ENCODE data around the gene TTYH2.

Gene TTYH2

GRCh38 chr17:74305865-74306654 lies 92.7 kb downstream of the TTYH2 start:
- H4K8ac ChIP-seq (ENCODE audit: low read length), result no peak overlapping the region
- no peak overlapping the region for H2AFZ ChIP-seq (ENCODE audit: low read depth, low read length)
- H3K14ac ChIP-seq (ENCODE audit: low read length in 2 of 2), result no peak overlapping the region
- no peak overlapping the region for H3K4me3 ChIP-seq (ENCODE audit: insufficient read depth in 1 of 2, low read depth in 1 of 2, low read length in 2 of 2)
- no peaks in the 10 kb centered on the region for H3K9me3 ChIP-seq (ENCODE audit: control insufficient read depth, low read length)
- no peak overlapping the region for H3K18ac ChIP-seq (ENCODE audit: low read depth in 1 of 2, low read length in 2 of 2)
- H3K36me3 ChIP-seq (ENCODE audit: control insufficient read depth in 1 of 2, insufficient read depth in 2 of 2, low read depth in 1 of 2, low read length in 2 of 2), result no peaks in the 10 kb centered on the region
- H2AK5ac ChIP-seq (ENCODE audit: low read length, severe bottlenecking), result no peak overlapping the region
- no peak overlapping the region for H3K4ac ChIP-seq (ENCODE audit: low read depth in 1 of 2, low read length in 2 of 2)
- no peak overlapping the region for H2BK15ac ChIP-seq (ENCODE audit: low read depth, poor library complexity, severe bottlenecking)
- H4K91ac ChIP-seq (ENCODE audit: low read length), result no peak overlapping the region
- no peak overlapping the region for H2BK5ac ChIP-seq (ENCODE audit: low read depth, low read length, poor library complexity, severe bottlenecking)
- no peak overlapping the region for H2BK120ac ChIP-seq (ENCODE audit: low read depth, low read length)
- no peak for DNase-seq
- no peak overlapping the region for H3K23ac ChIP-seq (ENCODE audit: low read length in 2 of 2)
- WGBS, result 78% methylated on average over 10 of the region's 10 CpGs
- H3K27ac ChIP-seq (ENCODE audit: low read length, poor library complexity, severe bottlenecking), result no peak overlapping the region
- peaks cover 4 to 34% of the 10 kb centered on the region in 2 experiments for H3K27me3 ChIP-seq (ENCODE audit: control insufficient read depth in 1 of 2, insufficient read depth in 1 of 2, low read length in 2 of 2)
- H3K9ac ChIP-seq (ENCODE audit: low read length), result no peak overlapping the region
- no peaks in the 10 kb centered on the region for H3K4me1 ChIP-seq (ENCODE audit: control insufficient read depth, insufficient read depth, low read depth, low read length)
- no peak overlapping the region for H3K4me2 ChIP-seq (ENCODE audit: low read length, poor library complexity, severe bottlenecking)
- no peaks in the 10 kb centered on the region for H3K79me1 ChIP-seq (replicated peaks; ENCODE audit: low read length, poor library complexity, severe bottlenecking)
- H2BK12ac ChIP-seq (ENCODE audit: low read length in 2 of 2), result no peak overlapping the region

DNA sequence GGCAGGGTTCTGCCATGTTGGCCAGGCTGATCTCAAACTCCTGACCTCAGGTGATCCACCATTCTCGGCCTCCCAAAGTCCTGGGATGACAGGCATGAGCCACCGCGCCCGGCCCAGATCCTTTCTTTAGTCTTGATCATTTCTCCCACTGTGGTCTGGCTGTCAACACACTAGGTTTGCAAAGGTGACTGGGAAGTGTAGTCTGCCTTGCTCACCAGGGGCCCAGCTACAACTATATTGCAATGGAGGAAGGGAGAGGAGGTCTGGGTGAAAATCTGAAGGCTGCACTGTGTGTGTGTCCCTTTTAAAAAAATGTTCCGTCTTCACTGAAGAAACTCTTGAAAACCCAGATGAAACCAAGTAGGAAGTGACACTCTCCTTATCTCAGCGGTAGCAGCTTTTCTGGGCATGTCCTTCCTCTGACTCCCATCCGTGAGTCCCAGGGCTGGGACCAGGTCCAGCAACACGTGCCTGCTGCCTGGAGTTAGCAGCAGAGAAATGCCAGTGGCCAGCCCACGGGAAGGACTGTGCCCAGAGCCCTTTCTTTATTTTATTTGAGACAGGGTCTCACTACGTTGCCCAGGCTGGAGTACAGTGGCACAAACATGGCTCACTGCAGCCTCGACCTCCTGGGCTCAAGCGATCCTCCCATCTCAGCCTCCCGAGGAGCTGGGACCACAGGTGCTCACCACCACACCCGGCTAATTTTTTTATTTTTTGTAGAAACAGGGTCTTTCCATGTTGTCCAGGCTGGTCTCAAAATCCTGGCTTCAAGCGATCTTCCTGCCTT lies 94.8 kb downstream of the TTYH2 start:
- H3K23ac ChIP-seq (ENCODE audit: low read length in 2 of 2), result no peak overlapping the region
- no peak overlapping the region for H3K18ac ChIP-seq (ENCODE audit: low read depth in 1 of 2, low read length in 2 of 2)
- H3K27ac ChIP-seq (ENCODE audit: low read length, poor library complexity, severe bottlenecking), result no peak overlapping the region
- H3K9ac ChIP-seq (ENCODE audit: low read length), result no peak overlapping the region
- no peak for DNase-seq
- no peak overlapping the region for H3K4me2 ChIP-seq (ENCODE audit: low read length, poor library complexity, severe bottlenecking)
- no peak overlapping the region for H2AK5ac ChIP-seq (ENCODE audit: low read length, severe bottlenecking)
- no peaks in the 10 kb centered on the region for H3K9me3 ChIP-seq (ENCODE audit: control insufficient read depth, low read length)
- no peak overlapping the region for H2BK12ac ChIP-seq (ENCODE audit: low read length in 2 of 2)
- no peak overlapping the region for H2BK120ac ChIP-seq (ENCODE audit: low read depth, low read length)
- H3K4ac ChIP-seq (ENCODE audit: low read depth in 1 of 2, low read length in 2 of 2), result no peak overlapping the region
- no peak overlapping the region for H3K14ac ChIP-seq (ENCODE audit: low read length in 2 of 2)
- no peaks in the 10 kb centered on the region for H3K79me1 ChIP-seq (replicated peaks; ENCODE audit: low read length, poor library complexity, severe bottlenecking)
- no peak overlapping the region for H2AFZ ChIP-seq (ENCODE audit: low read depth, low read length)
- H4K91ac ChIP-seq (ENCODE audit: low read length), result no peak overlapping the region
- no peak overlapping the region for H4K8ac ChIP-seq (ENCODE audit: low read length)
- H3K27me3 ChIP-seq (ENCODE audit: control insufficient read depth in 1 of 2, insufficient read depth in 1 of 2, low read length in 2 of 2), result peaks cover 4 to 36% of the 10 kb centered on the region in 2 experiments
- WGBS, result 82% methylated on average over 15 of the region's 15 CpGs
- no peaks in the 10 kb centered on the region for H3K36me3 ChIP-seq (ENCODE audit: control insufficient read depth in 1 of 2, insufficient read depth in 2 of 2, low read depth in 1 of 2, low read length in 2 of 2)
- no peak overlapping the region for H2BK5ac ChIP-seq (ENCODE audit: low read depth, low read length, poor library complexity, severe bottlenecking)
- no peaks in the 10 kb centered on the region for H3K4me1 ChIP-seq (ENCODE audit: control insufficient read depth, insufficient read depth, low read depth, low read length)
- H3K4me3 ChIP-seq (ENCODE audit: insufficient read depth in 1 of 2, low read depth in 1 of 2, low read length in 2 of 2), result no peak overlapping the region
- H2BK15ac ChIP-seq (ENCODE audit: low read depth, poor library complexity, severe bottlenecking), result no peak overlapping the region

GRCh38 chr17:74309902-74310301 lies 96.5 kb downstream of the TTYH2 start:
- Histone ChIP-seq H4K8ac (ENCODE audit: low read length) (no peak overlapping the region), H3K14ac (ENCODE audit: low read length in 2 of 2) (no peak overlapping the region), H2BK15ac (ENCODE audit: low read depth, poor library complexity, severe bottlenecking) (no peak overlapping the region), H3K23ac (ENCODE audit: low read length in 2 of 2) (no peak overlapping the region), H3K36me3 (ENCODE audit: control insufficient read depth in 1 of 2, insufficient read depth in 2 of 2, low read depth in 1 of 2, low read length in 2 of 2) (no peaks in the 10 kb centered on the region), H3K4me2 (ENCODE audit: low read length, poor library complexity, severe bottlenecking) (no peak overlapping the region), H3K9ac (ENCODE audit: low read length) (no peak overlapping the region), H2AFZ (ENCODE audit: low read depth, low read length) (no peak overlapping the region), H3K79me1 (replicated peaks; ENCODE audit: low read length, poor library complexity, severe bottlenecking) (no peaks in the 10 kb centered on the region), H2BK12ac (ENCODE audit: low read length in 2 of 2) (no peak overlapping the region), H4K91ac (ENCODE audit: low read length) (no peak overlapping the region), H2BK5ac (ENCODE audit: low read depth, low read length, poor library complexity, severe bottlenecking) (no peak overlapping the region), H3K18ac (ENCODE audit: low read depth in 1 of 2, low read length in 2 of 2) (no peak overlapping the region), H2AK5ac (ENCODE audit: low read length, severe bottlenecking) (no peak overlapping the region), H2BK120ac (ENCODE audit: low read depth, low read length) (no peak overlapping the region), H3K4me3 (ENCODE audit: insufficient read depth in 1 of 2, low read depth in 1 of 2, low read length in 2 of 2) (no peak overlapping the region), H3K27me3 (ENCODE audit: control insufficient read depth in 1 of 2, insufficient read depth in 1 of 2, low read length in 2 of 2) (peaks cover 3 to 35% of the 10 kb centered on the region in 2 experiments), H3K4ac (ENCODE audit: low read depth in 1 of 2, low read length in 2 of 2) (no peak overlapping the region), H3K27ac (ENCODE audit: low read length, poor library complexity, severe bottlenecking) (no peak overlapping the region), H3K9me3 (ENCODE audit: control insufficient read depth, low read length) (no peaks in the 10 kb centered on the region), H3K4me1 (ENCODE audit: control insufficient read depth, insufficient read depth, low read depth, low read length) (no peaks in the 10 kb centered on the region)
- WGBS, result 82% methylated on average over 11 of the region's 12 CpGs
- DNase-seq, result no peak
